NCI-H2107 (cell line): ENCODE results near the gene KDM4F.
"Not testable (repeated sequence)": the region's sequence is repeated elsewhere in the genome, so short reads cannot be mapped to it uniquely, and the experiment has no call there.

ENCODE experiments used
- DNase-seq: peaks from one replicate; lab custom pipeline; 2025; lab: John Stamatoyannopoulos, UW

The KDM4F gene

GRCh38 chr11:95049122-95049521 lies at the start of gene KDM4F:
KDM4F (plus strand) TSS chr11:95049422.
- not testable (repeated sequence) for DNase-seq

GRCh38 chr11:95003716-95004115 lies 45.5 kb upstream of the KDM4F start:
- no peak for DNase-seq

GRCh38 chr11:95005642-95006041 lies 43.6 kb upstream of the KDM4F start:
- DNase-seq = no peak

GRCh38 chr11:95011376-95011775 lies 37.8 kb upstream of the KDM4F start:
- DNase-seq = no peak

- no peak for DNase-seq
Measured at GRCh38 chr11:95014184-95014821, 34.9 kb upstream of the KDM4F start.

GRCh38 chr11:95016139-95016538 lies 33.1 kb upstream of the KDM4F start:
- no peak for DNase-seq

- DNase-seq = not testable (repeated sequence)
Measured at GRCh38 chr11:95021468-95021867, 27.8 kb upstream of the KDM4F start.

- no peak for DNase-seq
Measured at GRCh38 chr11:95024958-95025357, 24.3 kb upstream of the KDM4F start, which contains the start of gene KDM4E. KDM4E (plus strand) TSS chr11:95025258; CDS start chr11:95025558, 300 bp downstream.

GRCh38 chr11:95025594-95025993 lies 23.6 kb upstream of the KDM4F start:
- DNase-seq = not testable (repeated sequence)

GRCh38 chr11:95028357-95028756 lies 20.9 kb upstream of the KDM4F start:
- no peak for DNase-seq

- no peak for DNase-seq
Measured at GRCh38 chr11:95033051-95033450, 16.2 kb upstream of the KDM4F start.

GRCh38 chr11:95035316-95035715 lies 13.9 kb upstream of the KDM4F start:
- DNase-seq = no peak

- not testable (repeated sequence) for DNase-seq
Measured at GRCh38 chr11:95037356-95038035, 11.7 kb upstream of the KDM4F start.

- DNase-seq = no peak
Measured at GRCh38 chr11:95042239-95042638, 7.0 kb upstream of the KDM4F start.

GRCh38 chr11:95042906-95043305 lies 6.3 kb upstream of the KDM4F start:
- no peak for DNase-seq

GRCh38 chr11:95044010-95044409 lies 5.2 kb upstream of the KDM4F start:
- DNase-seq = no peak

GRCh38 chr11:95045812-95046211 lies 3.4 kb upstream of the KDM4F start:
- DNase-seq = no peak

GRCh38 chr11:95050595-95051202 lies 1.5 kb downstream of the KDM4F start:
- DNase-seq = no peak

GRCh38 chr11:95054356-95054755 lies 5.1 kb downstream of the KDM4F start:
- DNase-seq = no peak

- DNase-seq = no peak
Measured at GRCh38 chr11:95055283-95055897, 6.2 kb downstream of the KDM4F start.

GRCh38 chr11:95057959-95058358 lies 8.7 kb downstream of the KDM4F start:
- DNase-seq = no peak

GRCh38 chr11:95058621-95059020 lies 9.4 kb downstream of the KDM4F start:
- DNase-seq = no peak

- no peak for DNase-seq
Measured at GRCh38 chr11:95059046-95059445, 9.8 kb downstream of the KDM4F start.
